22Rv1 (cell line): ENCODE data around the gene KREMEN1.

Experiments used
- ZFX ChIP-seq: fragments of 450-650 bp; IDR thresholded peaks from 2 replicates; pipeline ENCODE4 v1.6.1; 2017; ENCODE audit warnings: antibody characterized with exemption, borderline replicate concordance
- TF ChIP-seq, protein P1 (sequence below): fragments of 450-650 bp; IDR thresholded peaks from 2 replicates; pipeline ENCODE4 v1.5.1; 2017; ENCODE audit warnings: mild to moderate bottlenecking

GRCh38 chr22:29207243-29207550 lies 134.4 kb downstream of the KREMEN1 start:
- TF ChIP-seq, protein P1, sequence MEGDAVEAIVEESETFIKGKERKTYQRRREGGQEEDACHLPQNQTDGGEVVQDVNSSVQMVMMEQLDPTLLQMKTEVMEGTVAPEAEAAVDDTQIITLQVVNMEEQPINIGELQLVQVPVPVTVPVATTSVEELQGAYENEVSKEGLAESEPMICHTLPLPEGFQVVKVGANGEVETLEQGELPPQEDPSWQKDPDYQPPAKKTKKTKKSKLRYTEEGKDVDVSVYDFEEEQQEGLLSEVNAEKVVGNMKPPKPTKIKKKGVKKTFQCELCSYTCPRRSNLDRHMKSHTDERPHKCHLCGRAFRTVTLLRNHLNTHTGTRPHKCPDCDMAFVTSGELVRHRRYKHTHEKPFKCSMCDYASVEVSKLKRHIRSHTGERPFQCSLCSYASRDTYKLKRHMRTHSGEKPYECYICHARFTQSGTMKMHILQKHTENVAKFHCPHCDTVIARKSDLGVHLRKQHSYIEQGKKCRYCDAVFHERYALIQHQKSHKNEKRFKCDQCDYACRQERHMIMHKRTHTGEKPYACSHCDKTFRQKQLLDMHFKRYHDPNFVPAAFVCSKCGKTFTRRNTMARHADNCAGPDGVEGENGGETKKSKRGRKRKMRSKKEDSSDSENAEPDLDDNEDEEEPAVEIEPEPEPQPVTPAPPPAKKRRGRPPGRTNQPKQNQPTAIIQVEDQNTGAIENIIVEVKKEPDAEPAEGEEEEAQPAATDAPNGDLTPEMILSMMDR, result no peak
- TF ChIP-seq ZFX, result no peak
